Activated T-cell treated with anti-CD3 and anti-CD28 coated beads, Interleukin-2, amount 50 U/mL, for 4 hours (primary cell): ENCODE results near the gene BCAR3. TPM values are rescaled to one million over a fixed set of nuclear protein-coding genes. Genes with fewer than 3 reads are reported as not detected.

ENCODE experiments used
- ATAC-seq, 2 donors: fragments of 200-7000 bp; cut with Tn5 transposase; one replicate each; pipeline ENCODE4 v1.10.0; 2021
- DNase-seq: peaks from one replicate; pipeline ENCODE4 v3.0.0-alpha.2; 2020
- H3K27me3 Mint-ChIP-seq: one replicate; pipeline ENCODE4 v1.8.0; 2021; ENCODE audit warnings: low read depth, mixed read lengths
- H3K36me3 Mint-ChIP-seq: one replicate; pipeline ENCODE4 v1.8.0; 2022; ENCODE audit warnings: mixed read lengths; ENCODE audit not compliant: insufficient read depth
- H3K4me1 Mint-ChIP-seq: one replicate; pipeline ENCODE4 v1.8.0; 2021; ENCODE audit warnings: low read depth, mixed read lengths
- H3K4me3 Mint-ChIP-seq: one replicate; pipeline ENCODE4 v1.8.0; 2021; ENCODE audit warnings: mild to moderate bottlenecking, moderate library complexity, mixed read lengths
- H3K9me3 Mint-ChIP-seq: one replicate; pipeline ENCODE4 v1.8.0; 2021; ENCODE audit warnings: mixed read lengths
- total RNA-seq, 3 donors: library from RNA; stranded (reverse); gene quantifications; one replicate each; pipeline ENCODE4 v1.2.1, GENCODE V29; 2021

BCAR3 gene
- total RNA-seq, 3 donors from 2014 or later: 0.53 to 1.7 (median 1.2) TPM

- no peaks in the 10 kb centered on the region for H3K9me3 Mint-ChIP-seq
- DNase-seq (no peak), ATAC-seq (no peak)
- H3K4me1 Mint-ChIP-seq: no peaks in the 10 kb centered on the region
- no peak overlapping the region for H3K4me3 Mint-ChIP-seq
- H3K27me3 Mint-ChIP-seq: no peaks in the 10 kb centered on the region
- no peaks in the 10 kb centered on the region for H3K36me3 Mint-ChIP-seq
Measured at GRCh38 chr1:93635614-93636543, 45.8 kb downstream of the BCAR3 start.

DNA sequence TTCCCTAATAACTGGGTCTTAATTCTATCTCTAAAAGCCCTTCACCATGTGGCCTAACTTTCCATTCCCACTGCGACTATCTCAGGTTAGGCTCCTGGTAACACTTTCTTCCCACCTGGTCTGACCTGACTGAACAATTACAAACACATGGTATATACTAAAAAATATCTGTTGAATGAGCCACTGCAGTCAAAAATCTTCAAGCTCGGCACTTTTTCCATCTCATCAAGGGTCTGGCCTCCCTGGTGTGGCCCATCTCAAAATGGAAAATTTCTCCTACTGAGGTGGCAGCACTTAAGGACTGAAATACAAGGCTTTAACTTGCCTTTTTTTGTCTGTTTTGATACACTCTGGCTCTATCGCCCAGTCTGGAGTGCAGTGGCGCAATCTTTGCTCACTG lies 48.3 kb downstream of the BCAR3 start:
- Mint-ChIP-seq H3K4me1 (no peaks in the 10 kb centered on the region), H3K27me3 (no peaks in the 10 kb centered on the region), H3K4me3 (no peak overlapping the region), H3K9me3 (no peaks in the 10 kb centered on the region), H3K36me3 (no peaks in the 10 kb centered on the region)
- DNase-seq (no peak), ATAC-seq (no peak)

DNA sequence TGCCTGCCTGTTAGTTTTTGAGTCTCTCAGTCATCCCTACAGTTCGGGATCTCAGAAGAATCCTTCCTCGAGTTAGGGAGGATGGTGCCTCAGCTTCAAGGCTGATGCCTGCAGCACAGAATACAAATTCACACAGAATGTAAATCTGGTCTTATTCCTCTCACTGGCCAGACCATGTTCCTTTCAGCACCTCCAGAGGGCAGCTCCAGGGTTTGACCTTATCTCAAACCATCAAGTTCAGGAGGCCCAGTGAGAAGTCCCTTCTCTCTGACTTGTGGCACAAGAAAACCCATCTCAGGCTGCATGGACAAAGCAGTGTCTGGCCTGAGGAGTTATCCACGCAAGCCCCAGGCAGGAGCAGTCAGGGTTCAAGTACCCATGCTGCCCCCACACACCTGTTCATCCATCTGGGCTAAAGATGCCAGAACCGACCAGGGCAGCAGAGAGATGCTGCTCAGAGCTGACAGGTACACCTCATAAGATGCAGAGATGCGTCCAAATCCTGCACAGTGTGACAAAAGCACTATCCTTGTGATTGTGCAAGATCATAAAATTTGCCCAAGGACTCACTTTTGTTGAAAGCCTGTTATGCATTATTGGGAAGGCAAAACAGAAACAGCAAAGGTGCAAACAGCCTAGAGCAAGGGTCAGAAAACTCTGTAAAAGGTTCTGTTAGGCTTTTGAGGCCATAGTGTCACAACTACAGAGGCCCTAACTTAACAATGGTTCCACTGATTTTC lies 49.8 kb downstream of the BCAR3 start:
- no peak for DNase-seq
- Mint-ChIP-seq H3K9me3 (no peaks in the 10 kb centered on the region), H3K36me3 (no peaks in the 10 kb centered on the region), H3K27me3 (no peaks in the 10 kb centered on the region), H3K4me3 (no peak overlapping the region), H3K4me1 (no peaks in the 10 kb centered on the region)
- ATAC-seq: no peak

- Mint-ChIP-seq H3K9me3 (no peaks in the 10 kb centered on the region), H3K4me1 (no peaks in the 10 kb centered on the region)
- no peak for DNase-seq
Measured at GRCh38 chr1:93630168-93630567, 51.5 kb downstream of the BCAR3 start.

DNA sequence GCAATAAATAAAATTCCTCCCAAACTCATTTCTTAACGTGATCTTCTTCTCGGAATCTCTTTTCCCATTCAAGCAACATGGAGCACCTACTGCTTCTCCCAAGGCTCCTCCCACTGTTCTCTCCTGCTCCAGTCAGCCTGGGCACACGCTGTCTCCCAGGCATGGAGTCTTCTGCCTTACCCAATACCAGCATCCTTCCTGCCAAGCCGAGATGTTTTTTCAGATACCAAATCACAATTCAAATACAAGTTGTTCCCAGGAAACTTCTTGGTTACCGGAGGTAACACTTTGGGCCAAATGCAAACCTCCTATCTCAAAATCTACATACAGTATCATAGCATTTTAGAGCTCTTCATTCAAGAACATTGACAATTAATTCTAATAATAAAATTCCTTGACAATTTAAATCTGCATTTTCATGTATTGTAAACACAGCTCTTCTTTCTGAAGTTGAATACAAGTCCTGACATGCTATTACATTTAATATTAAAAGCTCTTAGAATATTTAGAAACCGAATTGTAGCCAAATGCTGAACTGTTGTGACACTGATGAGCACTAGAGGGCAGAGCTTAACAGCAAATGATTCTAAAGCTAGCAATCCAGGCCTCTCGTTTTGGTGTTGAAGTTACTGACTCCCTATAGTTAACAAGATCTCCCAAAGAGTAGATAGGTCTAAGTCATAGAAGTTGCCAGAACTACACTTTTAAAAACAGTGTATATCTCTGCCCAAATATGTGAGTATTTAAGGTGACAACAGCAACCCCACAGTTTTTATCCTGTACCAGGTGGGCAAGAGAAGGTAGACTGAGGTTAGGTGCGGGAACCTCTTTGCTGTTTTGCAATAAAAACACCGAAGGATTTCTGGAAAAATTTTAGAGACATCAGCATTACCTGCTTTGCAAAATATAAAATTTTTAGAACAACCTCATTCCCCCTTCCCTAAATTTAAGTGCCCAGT lies 52.3 kb downstream of the BCAR3 start:
- H3K4me3 Mint-ChIP-seq: no peak overlapping the region
- no peaks in the 10 kb centered on the region for H3K4me1 Mint-ChIP-seq
- no peaks in the 10 kb centered on the region for H3K9me3 Mint-ChIP-seq
- no peaks in the 10 kb centered on the region for H3K27me3 Mint-ChIP-seq
- DNase-seq (peak; percentile 25), ATAC-seq (peak; percentile 75)
- no peaks in the 10 kb centered on the region for H3K36me3 Mint-ChIP-seq

More at GRCh38 chr1:93630168-93630567, 51.5 kb downstream of the BCAR3 start:
- no peak overlapping the region for H3K4me3 Mint-ChIP-seq
- no peak for ATAC-seq
- no peaks in the 10 kb centered on the region for H3K27me3 Mint-ChIP-seq
- no peaks in the 10 kb centered on the region for H3K36me3 Mint-ChIP-seq

DNA sequence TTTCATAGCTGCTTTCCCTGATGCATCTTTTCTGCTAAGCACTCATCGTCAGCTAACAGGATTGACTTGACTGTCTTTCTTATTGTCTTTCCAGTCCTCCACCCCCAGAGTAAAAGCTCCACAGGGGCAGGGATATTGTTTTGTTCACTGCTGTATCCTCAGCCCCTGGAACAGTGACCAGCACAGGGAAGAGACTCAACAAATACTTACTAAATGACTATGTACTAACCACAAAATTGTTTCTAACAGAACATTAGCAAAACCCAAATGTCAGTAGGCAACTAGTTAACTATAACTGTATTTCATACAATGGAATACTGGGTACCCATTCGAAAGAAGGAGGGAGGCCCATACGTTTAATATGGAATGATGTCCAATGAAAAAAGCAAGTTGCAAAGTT lies 53.0 kb downstream of the BCAR3 start:
- Mint-ChIP-seq H3K4me3 (no peak overlapping the region), H3K9me3 (no peaks in the 10 kb centered on the region), H3K36me3 (no peaks in the 10 kb centered on the region), H3K4me1 (no peaks in the 10 kb centered on the region), H3K27me3 (no peaks in the 10 kb centered on the region)
- DNase-seq: no peak
- ATAC-seq: no peak

DNA sequence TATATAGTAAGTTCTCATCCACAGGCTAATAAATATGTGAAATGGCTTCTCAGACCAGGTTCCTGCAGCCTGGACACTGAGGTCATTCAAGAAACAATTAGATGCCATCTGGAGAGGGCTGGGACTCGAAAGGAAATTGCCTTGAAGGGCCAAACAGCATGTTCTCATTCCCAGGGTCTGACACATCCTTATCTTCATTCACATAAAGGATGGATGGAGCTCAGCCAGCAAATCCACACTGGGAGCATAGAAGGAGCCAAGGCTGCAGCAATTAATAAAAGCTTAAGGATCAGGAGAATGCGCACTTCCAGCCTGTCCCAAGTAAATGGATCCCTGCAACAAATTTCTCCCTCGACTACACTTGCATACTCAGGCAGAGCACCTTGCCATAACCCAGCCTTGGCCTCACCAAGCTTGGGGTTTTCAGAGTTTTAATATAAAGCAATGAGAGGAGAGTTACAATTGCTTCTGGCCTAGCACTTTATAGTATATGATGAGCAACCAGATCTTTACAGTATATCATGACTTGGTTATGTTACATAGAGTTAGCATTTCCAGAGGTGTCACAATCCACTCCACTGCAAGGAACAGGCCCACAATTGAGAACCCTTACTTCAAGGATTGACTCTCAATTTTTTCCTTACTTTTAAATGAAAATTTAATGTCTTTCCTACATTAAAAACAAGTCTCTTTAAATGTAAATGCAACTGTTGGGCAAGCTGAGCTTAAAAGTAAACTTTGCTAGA lies 55.9 kb downstream of the BCAR3 start:
- no peaks in the 10 kb centered on the region for H3K36me3 Mint-ChIP-seq
- H3K27me3 Mint-ChIP-seq: no peaks in the 10 kb centered on the region
- ATAC-seq: no peak
- H3K9me3 Mint-ChIP-seq: no peaks in the 10 kb centered on the region
- H3K4me3 Mint-ChIP-seq: no peak overlapping the region
- no peaks in the 10 kb centered on the region for H3K4me1 Mint-ChIP-seq
- DNase-seq: no peak

GRCh38 chr1:93623875-93624274 lies 57.8 kb downstream of the BCAR3 start:
- no peaks in the 10 kb centered on the region for H3K27me3 Mint-ChIP-seq
- H3K9me3 Mint-ChIP-seq: no peaks in the 10 kb centered on the region
- H3K36me3 Mint-ChIP-seq: no peaks in the 10 kb centered on the region
- no peaks in the 10 kb centered on the region for H3K4me1 Mint-ChIP-seq
- ATAC-seq (no peak), DNase-seq (no peak)
- no peak overlapping the region for H3K4me3 Mint-ChIP-seq

DNA sequence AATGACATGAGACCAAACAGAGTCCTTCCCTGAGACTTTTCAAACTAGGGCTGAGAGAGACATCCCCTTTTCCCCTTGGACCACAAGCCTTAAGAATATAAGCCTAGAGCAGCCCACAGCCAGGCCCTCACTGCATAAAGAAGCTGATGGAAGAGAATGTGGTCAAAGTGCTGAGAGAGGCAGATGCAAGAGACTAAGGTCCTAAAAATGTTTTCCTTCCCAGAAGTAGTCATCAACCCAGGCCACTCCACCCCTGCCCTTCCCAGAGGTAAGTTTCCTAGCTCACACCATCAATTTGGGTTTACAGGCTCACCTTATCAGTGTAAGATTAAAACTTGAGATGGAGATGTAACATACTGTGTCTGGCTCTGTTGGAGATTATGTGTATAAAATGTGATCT lies 58.2 kb downstream of the BCAR3 start:
- Mint-ChIP-seq H3K36me3 (no peaks in the 10 kb centered on the region), H3K27me3 (no peaks in the 10 kb centered on the region), H3K9me3 (no peaks in the 10 kb centered on the region), H3K4me1 (no peaks in the 10 kb centered on the region), H3K4me3 (no peak overlapping the region)
- ATAC-seq: no peak
- no peak for DNase-seq

DNA sequence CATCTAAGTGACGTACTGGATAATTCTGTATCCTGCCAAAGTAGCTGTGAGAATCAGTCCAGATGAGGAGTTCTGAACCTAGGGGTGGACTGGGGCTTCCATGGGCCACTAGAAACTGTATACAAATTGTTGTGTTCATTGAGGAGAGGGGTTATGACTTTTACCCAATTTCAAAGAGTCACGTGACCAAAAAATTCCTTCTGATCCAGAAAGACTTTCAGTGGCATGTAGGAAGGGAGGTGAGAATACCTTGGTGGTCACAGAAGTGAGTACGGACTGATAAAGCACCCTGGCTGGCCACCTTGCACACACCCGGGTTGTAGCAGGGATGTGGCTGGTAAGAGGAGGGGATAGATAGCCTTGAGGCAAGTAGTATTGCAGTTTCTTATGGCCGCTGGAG lies 60.4 kb downstream of the BCAR3 start:
- DNase-seq (no peak), ATAC-seq (no peak)
- H3K9me3 Mint-ChIP-seq: no peaks in the 10 kb centered on the region
- H3K36me3 Mint-ChIP-seq: no peaks in the 10 kb centered on the region
- H3K4me1 Mint-ChIP-seq: peaks cover 5% of the 10 kb centered on the region
- no peak overlapping the region for H3K4me3 Mint-ChIP-seq
- H3K27me3 Mint-ChIP-seq: no peaks in the 10 kb centered on the region

DNA sequence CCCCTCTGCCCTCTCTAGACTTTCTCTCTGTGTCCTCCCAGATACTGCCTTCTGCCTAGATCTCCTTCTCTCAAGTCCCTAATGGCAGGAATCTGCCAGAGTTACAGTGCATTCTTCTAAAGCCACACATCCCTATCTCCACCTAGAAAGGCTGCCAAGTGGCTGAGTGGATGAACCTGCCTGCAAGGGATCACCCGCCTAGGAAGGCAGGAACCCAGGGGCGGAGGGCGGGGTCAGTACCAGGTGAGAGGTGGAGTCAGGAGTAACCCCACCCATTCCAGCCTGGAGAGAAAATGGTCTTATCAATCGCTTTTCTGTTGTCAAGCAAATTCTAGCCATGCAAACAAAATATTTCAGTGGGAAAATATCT lies 60.8 kb downstream of the BCAR3 start:
- Mint-ChIP-seq H3K36me3 (no peaks in the 10 kb centered on the region), H3K4me1 (peaks cover 9% of the 10 kb centered on the region), H3K27me3 (no peaks in the 10 kb centered on the region), H3K9me3 (no peaks in the 10 kb centered on the region), H3K4me3 (no peak overlapping the region)
- DNase-seq: no peak
- no peak for ATAC-seq

DNA sequence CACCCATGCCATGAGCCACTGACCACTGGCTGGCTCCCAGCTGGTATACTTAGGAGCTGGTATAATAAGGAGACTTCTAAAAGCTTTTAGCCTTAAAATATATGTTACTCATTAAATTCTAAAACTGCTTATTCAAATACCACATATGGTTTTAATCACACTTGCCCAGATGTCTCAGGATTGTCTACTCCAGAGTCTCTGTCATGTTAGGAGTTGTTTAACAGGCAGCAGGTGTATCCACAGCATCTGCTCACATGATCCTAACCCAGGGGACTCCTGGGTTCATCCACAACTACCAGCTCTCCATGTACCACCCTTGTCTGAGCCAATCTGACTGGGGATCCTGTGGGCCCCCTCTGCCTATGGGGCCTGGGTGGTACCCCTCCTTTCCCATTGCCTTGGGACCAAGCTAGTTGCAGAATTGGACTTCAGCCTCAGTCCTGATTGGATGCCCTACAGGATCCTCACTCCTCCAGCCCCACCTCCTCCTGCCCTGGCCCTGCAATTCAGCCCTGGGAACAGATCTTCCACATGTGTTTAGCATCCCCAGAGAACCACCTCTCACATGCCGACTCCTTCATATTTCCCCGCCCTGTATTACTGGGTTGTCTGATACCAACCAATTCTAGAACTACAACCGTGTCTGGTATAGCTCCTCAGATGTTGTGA lies 61.3 kb downstream of the BCAR3 start:
- no peaks in the 10 kb centered on the region for H3K36me3 Mint-ChIP-seq
- H3K9me3 Mint-ChIP-seq: no peaks in the 10 kb centered on the region
- H3K4me1 Mint-ChIP-seq: peaks cover 14% of the 10 kb centered on the region
- no peaks in the 10 kb centered on the region for H3K27me3 Mint-ChIP-seq
- DNase-seq (no peak), ATAC-seq (no peak)
- H3K4me3 Mint-ChIP-seq: no peak overlapping the region

GRCh38 chr1:93619507-93620171 lies 62.0 kb downstream of the BCAR3 start:
- DNase-seq: no peak

More at GRCh38 chr1:93619507-93620171, 62.0 kb downstream of the BCAR3 start:
- ATAC-seq: no peak
- peaks cover 21% of the 10 kb centered on the region for H3K4me1 Mint-ChIP-seq
- H3K4me3 Mint-ChIP-seq: no peak overlapping the region
- no peaks in the 10 kb centered on the region for H3K36me3 Mint-ChIP-seq
- no peaks in the 10 kb centered on the region for H3K27me3 Mint-ChIP-seq
- H3K9me3 Mint-ChIP-seq: no peaks in the 10 kb centered on the region
